NCI-H345 (cell line): ENCODE results near the gene LRTM2.

Source experiments
- DNase-seq: peaks from one replicate; lab custom pipeline; 2025; lab: John Stamatoyannopoulos, UW

LRTM2 gene

GRCh38 chr12:1865284-1865866 lies 45.0 kb downstream of the LRTM2 start:
- no peak for DNase-seq

GRCh38 chr12:1869145-1869544 lies 48.8 kb downstream of the LRTM2 start:
- no peak for DNase-seq

GRCh38 chr12:1870086-1870485 lies 49.7 kb downstream of the LRTM2 start:
- DNase-seq: no peak

GRCh38 chr12:1870998-1871917 lies 50.9 kb downstream of the LRTM2 start:
- no peak for DNase-seq

- DNase-seq: no peak
Measured at GRCh38 chr12:1872001-1872400, 51.6 kb downstream of the LRTM2 start.

- DNase-seq: no peak
Measured at GRCh38 chr12:1872448-1872847, 52.1 kb downstream of the LRTM2 start.

- DNase-seq: no peak
Measured at GRCh38 chr12:1873531-1874510, 53.5 kb downstream of the LRTM2 start.

GRCh38 chr12:1875608-1876007 lies 55.2 kb downstream of the LRTM2 start:
- DNase-seq: no peak

- no peak for DNase-seq
Measured at GRCh38 chr12:1876086-1876485, 55.7 kb downstream of the LRTM2 start.

- no peak for DNase-seq
Measured at GRCh38 chr12:1877169-1877878, 57.0 kb downstream of the LRTM2 start.

- no peak for DNase-seq
Measured at GRCh38 chr12:1878214-1878613, 57.8 kb downstream of the LRTM2 start.

GRCh38 chr12:1878695-1879094 lies 58.3 kb downstream of the LRTM2 start:
- DNase-seq: no peak

- DNase-seq: no peak
Measured at GRCh38 chr12:1879633-1880032, 59.3 kb downstream of the LRTM2 start.

- no peak for DNase-seq
Measured at GRCh38 chr12:1880153-1880845, 59.9 kb downstream of the LRTM2 start.

- DNase-seq: no peak
Measured at GRCh38 chr12:1880876-1881275, 60.5 kb downstream of the LRTM2 start.

GRCh38 chr12:1881301-1881700 lies 60.9 kb downstream of the LRTM2 start:
- no peak for DNase-seq

- no peak for DNase-seq
Measured at GRCh38 chr12:1881936-1882335, 61.6 kb downstream of the LRTM2 start.

- DNase-seq: no peak
Measured at GRCh38 chr12:1882405-1882804, 62.0 kb downstream of the LRTM2 start.

- DNase-seq: no peak
Measured at GRCh38 chr12:1882850-1883470, 62.6 kb downstream of the LRTM2 start.

GRCh38 chr12:1883513-1883912 lies 63.1 kb downstream of the LRTM2 start:
- no peak for DNase-seq

GRCh38 chr12:1884651-1885050 lies 64.3 kb downstream of the LRTM2 start:
- no peak for DNase-seq
